HEK293 (cell line): ENCODE results near the gene CRABP2.

Experiments used
- BCL11A ChIP-seq: fragments of 450-650 bp; formaldehyde crosslinking; IDR thresholded peaks from 2 replicates; pipeline ENCODE4 v1.5.1; 2016; ENCODE audit warnings: low read depth, missing biosample characterization, missing genetic modification characterization
- HOXD13 ChIP-seq: sonication (generic); formaldehyde crosslinking; IDR thresholded peaks from 2 replicates; pipeline ENCODE4 v1.8.0; 2022; ENCODE audit warnings: missing genetic modification reagents, borderline replicate concordance
- IKZF3 ChIP-seq: fragments of 450-650 bp; IDR thresholded peaks from 2 replicates; pipeline ENCODE4 v1.5.0; 2018; ENCODE audit warnings: missing biosample characterization, mild to moderate bottlenecking, missing genetic modification characterization, moderate library complexity
- KLF10 ChIP-seq: fragments of 450-650 bp; IDR thresholded peaks from 2 replicates; pipeline ENCODE4 v1.5.1; 2018; ENCODE audit warnings: missing biosample characterization, mild to moderate bottlenecking, missing genetic modification characterization
- KLF17 ChIP-seq: fragments of 450-650 bp; formaldehyde crosslinking; IDR thresholded peaks from 2 replicates; pipeline ENCODE4 v1.5.1; 2016; ENCODE audit warnings: missing biosample characterization, missing genetic modification characterization
- KLF9 ChIP-seq: fragments of 450-650 bp; formaldehyde crosslinking; IDR thresholded peaks from 2 replicates; pipeline ENCODE4 v1.5.1; 2016; ENCODE audit warnings: missing biosample characterization, missing genetic modification characterization, low read depth
- MEIS1 ChIP-seq: sonication (generic); formaldehyde crosslinking; IDR thresholded peaks from 2 replicates; pipeline ENCODE4 v1.8.1; 2022; ENCODE audit warnings: missing genetic modification reagents, mild to moderate bottlenecking, borderline replicate concordance
- REPIN1 ChIP-seq: fragments of 450-650 bp; formaldehyde crosslinking; IDR thresholded peaks from 2 replicates; pipeline ENCODE4 v1.5.1; 2017; ENCODE audit warnings: missing biosample characterization, missing genetic modification characterization, low read depth
- SALL2 ChIP-seq: fragments of 450-650 bp; formaldehyde crosslinking; IDR thresholded peaks from 2 replicates; pipeline ENCODE4 v1.5.0; 2017; ENCODE audit warnings: missing biosample characterization, mild to moderate bottlenecking, missing genetic modification characterization, borderline replicate concordance
- SP2 ChIP-seq: fragments of 450-650 bp; formaldehyde crosslinking; IDR thresholded peaks from 2 replicates; pipeline ENCODE4 v1.5.1; 2016; ENCODE audit warnings: missing biosample characterization, missing genetic modification characterization
- ZBTB10 ChIP-seq: fragments of 450-650 bp; formaldehyde crosslinking; IDR thresholded peaks from 2 replicates; pipeline ENCODE4 v1.5.1; 2016; ENCODE audit warnings: missing biosample characterization, missing genetic modification characterization
- ZBTB17 ChIP-seq: fragments of 450-650 bp; formaldehyde crosslinking; IDR thresholded peaks from 2 replicates; pipeline ENCODE4 v1.5.1; 2016; ENCODE audit warnings: missing biosample characterization, missing genetic modification characterization
- ZEB2 ChIP-seq: fragments of 450-650 bp; formaldehyde crosslinking; IDR thresholded peaks from 2 replicates; pipeline ENCODE4 v1.5.1; 2016; ENCODE audit warnings: missing biosample characterization, missing genetic modification characterization
- ZNF157 ChIP-seq: fragments of 450-650 bp; formaldehyde crosslinking; IDR thresholded peaks from 2 replicates; pipeline ENCODE4 v1.5.1; 2016; ENCODE audit warnings: missing biosample characterization, missing genetic modification characterization
- ZNF221 ChIP-seq: fragments of 450-650 bp; formaldehyde crosslinking; IDR thresholded peaks from 2 replicates; pipeline ENCODE4 v1.5.1; 2017; ENCODE audit warnings: missing biosample characterization, missing genetic modification characterization, borderline replicate concordance
- ZNF24 ChIP-seq: fragments of 450-650 bp; formaldehyde crosslinking; IDR thresholded peaks from 2 replicates; pipeline ENCODE4 v1.5.1; 2016; ENCODE audit warnings: missing biosample characterization, missing genetic modification characterization
- ZNF26 ChIP-seq: fragments of 450-650 bp; formaldehyde crosslinking; IDR thresholded peaks from 2 replicates; pipeline ENCODE4 v1.5.1; 2016; ENCODE audit warnings: missing biosample characterization, missing genetic modification characterization
- ZNF274 ChIP-seq, 2 experiments: fragments of 200-500 bp in 1 of 2; fragments of 450-650 bp in 1 of 2; sonication (Bioruptor generic) in 1 of 2; formaldehyde crosslinking in 1 of 2; IDR thresholded peaks; 2 replicates each; pipeline versions ENCODE4 v1.5.1 to v1.6.1; 2014 to 2016; ENCODE audit warnings: borderline replicate concordance in 1 of 2, inconsistent platforms in 1 of 2, low read length in 1 of 2, missing biosample characterization in 1 of 2, missing genetic modification characterization in 1 of 2
- ZNF324 ChIP-seq: fragments of 450-650 bp; formaldehyde crosslinking; IDR thresholded peaks from 2 replicates; pipeline ENCODE4 v1.5.1; 2016; ENCODE audit warnings: missing biosample characterization, missing genetic modification characterization
- ZNF350 ChIP-seq: fragments of 450-650 bp; formaldehyde crosslinking; IDR thresholded peaks from 2 replicates; pipeline ENCODE4 v1.5.0; 2017; ENCODE audit warnings: missing biosample characterization, mild to moderate bottlenecking, missing genetic modification characterization
- ZNF354C ChIP-seq: fragments of 450-650 bp; formaldehyde crosslinking; IDR thresholded peaks from 2 replicates; pipeline ENCODE4 v1.5.1; 2016; ENCODE audit warnings: missing biosample characterization, missing genetic modification characterization, low read depth, borderline replicate concordance
- ZNF391 ChIP-seq: fragments of 450-650 bp; formaldehyde crosslinking; IDR thresholded peaks from 2 replicates; pipeline ENCODE4 v1.5.1; 2016; ENCODE audit warnings: low read depth, missing biosample characterization, missing genetic modification characterization, borderline replicate concordance
- ZNF404 ChIP-seq: fragments of 450-650 bp; formaldehyde crosslinking; IDR thresholded peaks from 2 replicates; pipeline ENCODE4 v1.5.1; 2017; ENCODE audit warnings: missing biosample characterization, missing genetic modification characterization
- ZNF416 ChIP-seq: fragments of 450-650 bp; formaldehyde crosslinking; IDR thresholded peaks from 2 replicates; pipeline ENCODE4 v1.5.1; 2016; ENCODE audit warnings: missing biosample characterization, missing genetic modification characterization
- ZNF426 ChIP-seq: fragments of 450-650 bp; formaldehyde crosslinking; IDR thresholded peaks from 2 replicates; pipeline ENCODE4 v1.5.1; 2017; ENCODE audit warnings: missing biosample characterization, missing genetic modification characterization, mild to moderate bottlenecking, inconsistent platforms, moderate library complexity
- ZNF48 ChIP-seq: fragments of 450-650 bp; formaldehyde crosslinking; IDR thresholded peaks from 2 replicates; pipeline ENCODE4 v1.5.1; 2016; ENCODE audit warnings: missing biosample characterization, missing genetic modification characterization
- ZNF501 ChIP-seq: fragments of 450-650 bp; formaldehyde crosslinking; IDR thresholded peaks from 2 replicates; pipeline ENCODE4 v1.5.1; 2016; ENCODE audit warnings: missing biosample characterization, missing genetic modification characterization
- ZNF530 ChIP-seq: fragments of 450-650 bp; formaldehyde crosslinking; IDR thresholded peaks from 2 replicates; pipeline ENCODE4 v1.5.1; 2016; ENCODE audit warnings: low read depth, missing biosample characterization, missing genetic modification characterization
- ZNF560 ChIP-seq: fragments of 450-650 bp; formaldehyde crosslinking; IDR thresholded peaks from 2 replicates; pipeline ENCODE4 v1.5.1; 2017; ENCODE audit warnings: missing biosample characterization, missing genetic modification characterization, borderline replicate concordance
- ZNF596 ChIP-seq: fragments of 450-650 bp; IDR thresholded peaks from 2 replicates; pipeline ENCODE4 v1.5.0; 2018; ENCODE audit warnings: missing biosample characterization, mild to moderate bottlenecking, missing genetic modification characterization, moderate library complexity
- ZNF677 ChIP-seq: fragments of 450-650 bp; IDR thresholded peaks from 2 replicates; pipeline ENCODE4 v1.5.0; 2018; ENCODE audit warnings: missing biosample characterization, mild to moderate bottlenecking, missing genetic modification characterization, moderate library complexity
- ZNF692 ChIP-seq: fragments of 450-650 bp; formaldehyde crosslinking; IDR thresholded peaks from 2 replicates; pipeline ENCODE4 v1.5.1; 2016; ENCODE audit warnings: missing biosample characterization, missing genetic modification characterization
- ZNF76 ChIP-seq: fragments of 450-650 bp; formaldehyde crosslinking; IDR thresholded peaks from 2 replicates; pipeline ENCODE4; 2016; ENCODE audit warnings: low read depth, missing biosample characterization, missing genetic modification characterization, borderline replicate concordance
- ZNF843 ChIP-seq: fragments of 450-650 bp; formaldehyde crosslinking; IDR thresholded peaks from 2 replicates; pipeline ENCODE4 v1.5.1; 2016; ENCODE audit warnings: missing biosample characterization, missing genetic modification characterization

The CRABP2 gene

GRCh38 chr1:156676820-156677615, 28.4 kb downstream of the CRABP2 start, which contains the start of gene NES (continued):
- no peak for TF ChIP-seq ZNF26 (tag by site-specific recombination)
- TF ChIP-seq ZNF692 = no peak
- no peak for TF ChIP-seq ZNF24 (tag by site-specific recombination)
- TF ChIP-seq ZNF76 (tag by site-specific recombination) = peak; percentile 28; the same call in 1 of the 2 replicates
- no peak for TF ChIP-seq ZNF48
- TF ChIP-seq KLF10 (tag by site-specific recombination) = no peak
- no peak for TF ChIP-seq ZNF354C (tag by site-specific recombination)
- TF ChIP-seq ZBTB17 (tag by site-specific recombination) = no peak
- TF ChIP-seq REPIN1 (tag by site-specific recombination) = no peak
- TF ChIP-seq IKZF3 (tag by site-specific recombination) = 0 out of 2 replicates have a peak, but pooled peaks have one; percentile 44
- TF ChIP-seq ZNF391 (tag by site-specific recombination) = no peak
- no peak for TF ChIP-seq ZNF501 (tag by site-specific recombination)
- TF ChIP-seq MEIS1 (CRISPR knock-in tag) = no peak
- TF ChIP-seq ZNF677 (tag by site-specific recombination) = no peak
- TF ChIP-seq ZNF596 (tag by site-specific recombination) = no peak
- TF ChIP-seq ZNF221 (tag by site-specific recombination) = no peak
- TF ChIP-seq ZNF350 (tag by site-specific recombination) = no peak
- no peak for TF ChIP-seq ZEB2 (tag by site-specific recombination)
- no peak for TF ChIP-seq ZNF404 (tag by site-specific recombination)
- no peak for TF ChIP-seq ZNF426 (tag by site-specific recombination)
- TF ChIP-seq ZNF560 = no peak
- TF ChIP-seq ZBTB10 (tag by site-specific recombination) = no peak
- TF ChIP-seq BCL11A (tag by site-specific recombination) = no peak
- TF ChIP-seq KLF17 (tag by site-specific recombination) = no peak
- 0 out of 2 replicates have a peak, but pooled peaks have one; percentile 40 for TF ChIP-seq KLF9
- no peak for TF ChIP-seq ZNF157 (tag by site-specific recombination)
- TF ChIP-seq ZNF324 (tag by site-specific recombination) = no peak
- TF ChIP-seq ZNF530 (tag by site-specific recombination) = no peak
- TF ChIP-seq SP2 = peak; percentile 74
- TF ChIP-seq ZNF416 (tag by site-specific recombination) = no peak
- no peak for TF ChIP-seq HOXD13 (CRISPR knock-in tag)
- TF ChIP-seq SALL2 (tag by site-specific recombination) = no peak
- TF ChIP-seq ZNF843 (tag by site-specific recombination) = no peak
- no peak for TF ChIP-seq ZNF274 (IDR thresholded peaks at IDR 0.05; ENCODE audit: low read length)
- TF ChIP-seq ZNF274 (tag by site-specific recombination; IDR thresholded peaks at IDR 0.05; ENCODE audit: borderline replicate concordance) = no peak
